Epidermal melanocyte (primary cell): Measurements from ENCODE around the gene ICE2.

Experiments used
- DNase-seq: peaks from one replicate; pipeline ENCODE4 v3.0.0; 2011; ENCODE audit warnings: low spot score; ENCODE audit not compliant: insufficient read length

Gene ICE2

GRCh38 chr15:60390231-60390630 lies 88.7 kb downstream of the ICE2 start:
- no peak for DNase-seq

GRCh38 chr15:60389261-60390077 lies 89.5 kb downstream of the ICE2 start:
- DNase-seq = no peak

DNA sequence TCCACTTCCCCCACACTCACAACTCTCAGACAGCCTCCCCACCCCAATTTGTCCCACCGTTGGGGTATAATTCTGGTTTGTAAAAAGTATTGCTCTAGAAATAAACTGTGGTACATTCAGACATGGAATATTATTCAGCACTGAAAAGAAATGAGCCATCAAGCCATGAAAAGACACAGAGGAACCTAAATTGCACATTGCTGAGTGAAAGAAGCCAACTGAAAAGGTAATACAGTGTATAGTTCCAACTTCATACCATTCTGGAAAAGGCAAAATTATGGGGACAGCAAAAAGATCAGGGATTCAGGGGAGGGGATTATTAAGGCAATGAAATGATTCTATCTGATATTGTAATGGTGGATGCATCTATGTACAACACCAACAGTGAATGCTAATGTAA lies 91.6 kb downstream of the ICE2 start:
- DNase-seq = no peak

- DNase-seq = no peak
Observed at GRCh38 chr15:60386615-60387014, 92.3 kb downstream of the ICE2 start.

DNA sequence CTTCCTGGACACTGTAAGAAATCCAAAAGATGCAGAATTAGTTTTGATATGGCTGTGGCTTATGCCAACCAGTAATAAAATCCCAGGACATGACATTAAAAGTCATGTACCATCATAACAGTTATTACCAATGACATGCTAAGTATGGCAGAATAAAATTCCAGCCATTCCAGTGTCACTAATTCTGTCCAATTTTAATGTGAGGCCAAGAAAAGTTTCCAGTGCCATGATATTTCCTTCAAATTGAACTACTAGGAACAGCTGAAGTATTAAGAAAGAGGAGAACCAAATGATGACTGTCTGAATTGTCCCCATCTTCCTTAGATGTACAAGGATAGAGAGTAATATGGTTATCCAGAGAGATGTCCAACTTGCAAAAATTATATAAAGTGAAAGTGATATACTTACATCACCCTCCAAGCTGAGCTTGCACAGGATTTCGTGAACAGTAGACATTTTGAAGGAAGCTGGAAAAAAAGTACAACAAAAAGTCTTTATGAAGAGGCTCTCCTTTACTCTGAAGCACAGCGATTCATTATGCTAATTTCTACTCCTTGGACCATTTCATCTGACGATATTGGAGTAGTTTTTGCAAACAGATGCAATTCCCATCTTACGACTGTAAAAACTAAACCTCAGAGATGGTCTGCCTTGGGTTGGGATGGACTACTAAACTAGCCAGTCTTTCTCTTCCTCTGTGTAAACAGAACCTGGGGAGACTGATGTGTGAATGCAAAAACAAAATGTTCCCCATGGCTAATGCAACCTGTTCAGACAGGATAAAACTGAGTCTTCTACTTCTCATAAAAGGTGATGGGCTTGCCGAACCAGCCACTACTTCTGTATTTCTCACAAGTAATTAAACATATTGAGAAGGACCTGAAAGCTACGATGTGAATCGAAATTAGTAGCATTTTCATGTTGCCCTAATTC lies 93.1 kb downstream of the ICE2 start:
- no peak for DNase-seq

DNA sequence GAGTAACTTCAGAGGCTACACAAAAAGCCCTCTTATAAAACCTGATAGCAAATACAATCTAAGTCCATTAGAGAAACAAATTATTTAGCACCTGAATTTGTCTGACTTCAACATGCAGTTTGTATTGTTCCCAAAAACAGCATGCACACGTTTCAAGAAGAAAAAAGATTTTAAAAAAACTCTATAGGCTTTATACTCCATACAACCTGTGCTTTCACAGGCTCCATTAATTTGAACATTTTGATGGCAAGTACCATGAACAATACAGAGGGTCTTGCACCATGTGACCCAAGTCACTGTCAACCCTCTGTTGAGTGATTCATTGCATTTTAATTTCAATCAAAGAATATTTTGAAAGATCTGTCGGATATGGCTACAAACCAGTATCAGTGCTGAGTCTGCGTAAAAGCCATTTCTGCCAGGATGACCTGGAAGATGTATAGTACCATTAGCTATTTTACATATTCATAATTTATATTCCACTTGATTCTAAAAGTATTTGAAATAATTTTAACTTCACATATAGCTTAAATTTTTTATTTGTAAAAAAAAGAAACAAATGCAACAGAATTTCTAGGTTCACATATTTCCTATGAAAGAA lies 94.3 kb downstream of the ICE2 start:
- no peak for DNase-seq

GRCh38 chr15:60384053-60384452 lies 94.9 kb downstream of the ICE2 start:
- DNase-seq = no peak

DNA sequence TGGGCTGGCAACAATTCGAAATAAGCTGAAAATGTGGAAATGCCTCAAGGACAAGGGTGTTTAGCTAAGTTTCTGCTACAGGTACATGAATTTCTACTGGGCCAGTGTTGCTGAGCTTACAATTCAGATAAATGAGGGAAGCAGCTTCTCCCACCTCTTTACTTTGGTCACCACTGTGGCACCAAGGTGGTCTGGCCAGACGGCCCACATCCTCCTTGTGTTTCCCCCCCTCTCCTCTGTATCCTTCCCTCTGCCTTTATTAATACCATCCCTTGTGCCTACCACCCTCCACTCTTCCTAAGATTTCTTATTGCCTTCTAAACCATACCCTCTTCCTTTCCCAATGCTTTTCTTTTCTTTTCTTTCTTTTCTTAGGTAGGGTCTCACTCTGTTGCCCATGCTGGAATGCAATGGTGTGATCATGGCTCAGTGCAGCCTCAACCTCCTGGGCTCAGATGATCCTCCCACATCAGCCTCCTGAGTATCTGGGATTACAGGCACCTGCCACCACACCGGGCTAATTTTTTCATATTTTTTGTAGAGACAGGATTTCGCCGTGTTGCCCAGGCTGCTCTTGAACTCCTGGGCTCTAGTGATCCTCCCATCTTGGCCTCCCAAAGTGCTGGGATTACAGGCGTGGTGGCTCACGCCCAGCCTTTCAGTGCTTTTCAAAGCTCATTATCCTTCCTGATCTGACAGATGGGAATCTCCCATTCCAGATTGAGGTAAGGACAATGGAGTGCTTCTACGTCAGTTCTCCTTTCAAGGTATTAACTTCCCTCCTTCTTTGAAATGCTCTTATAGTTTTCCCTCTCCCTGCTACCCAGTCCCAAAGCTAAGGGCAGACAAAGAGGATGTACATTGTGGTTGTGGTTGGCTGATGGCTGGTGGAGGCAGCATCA lies 95.9 kb downstream of the ICE2 start:
- no peak for DNase-seq

DNA sequence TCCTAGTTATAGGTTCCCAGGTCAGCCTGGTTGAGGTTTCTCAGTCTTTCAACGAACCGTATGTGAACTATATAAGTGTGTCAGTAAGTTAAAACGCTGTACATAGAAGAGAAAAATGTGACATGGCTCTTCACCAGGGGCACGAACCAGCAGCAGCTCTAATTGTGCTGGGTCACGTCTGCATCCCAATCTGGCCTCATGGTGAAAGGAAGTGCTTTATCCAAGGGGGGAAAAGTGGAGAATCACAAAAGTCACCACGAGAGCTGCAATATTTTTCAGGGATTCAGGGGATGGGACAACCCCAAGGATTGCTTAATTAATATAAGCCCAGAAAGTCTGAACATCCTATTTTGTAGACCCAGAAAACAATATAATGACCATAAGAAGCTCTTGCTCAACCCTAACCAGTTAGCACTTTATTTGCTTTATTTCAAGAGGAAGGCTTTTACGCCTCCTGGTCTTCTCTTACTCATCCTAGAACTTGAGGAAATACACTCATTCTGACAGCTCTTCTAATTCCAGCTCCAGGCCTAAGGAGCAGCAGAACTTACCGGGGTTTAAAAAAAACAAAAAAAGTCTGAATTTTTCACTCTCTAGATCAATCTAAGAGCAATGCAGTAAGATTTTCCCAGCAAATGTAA lies 97.7 kb downstream of the ICE2 start:
- DNase-seq = no peak

GRCh38 chr15:60379525-60380274 lies 99.2 kb downstream of the ICE2 start:
- peak; percentile 73 for DNase-seq

DNA sequence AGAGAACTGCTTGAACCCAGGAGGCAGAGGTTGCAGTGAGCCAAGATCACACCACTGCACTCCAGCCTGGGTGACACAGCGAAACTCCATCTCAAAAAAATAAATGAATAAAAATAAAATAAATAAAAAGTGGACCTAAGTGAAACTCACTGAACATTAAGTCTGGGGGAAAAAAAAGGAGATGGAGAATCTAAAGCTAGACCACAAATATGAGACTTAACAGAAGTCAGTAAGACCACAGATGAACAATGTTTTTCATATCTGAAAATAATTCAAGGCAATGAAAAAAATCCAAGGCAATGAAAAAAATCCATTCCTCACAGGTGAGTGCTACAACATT lies 99.8 kb downstream of the ICE2 start:
- no peak for DNase-seq

GRCh38 chr15:60376677-60377095 lies 102.3 kb downstream of the ICE2 start:
- DNase-seq = no peak

GRCh38 chr15:60375306-60375705 lies 103.6 kb downstream of the ICE2 start:
- DNase-seq = no peak

- no peak for DNase-seq
Observed at GRCh38 chr15:60374628-60375081, 104.3 kb downstream of the ICE2 start.

DNA sequence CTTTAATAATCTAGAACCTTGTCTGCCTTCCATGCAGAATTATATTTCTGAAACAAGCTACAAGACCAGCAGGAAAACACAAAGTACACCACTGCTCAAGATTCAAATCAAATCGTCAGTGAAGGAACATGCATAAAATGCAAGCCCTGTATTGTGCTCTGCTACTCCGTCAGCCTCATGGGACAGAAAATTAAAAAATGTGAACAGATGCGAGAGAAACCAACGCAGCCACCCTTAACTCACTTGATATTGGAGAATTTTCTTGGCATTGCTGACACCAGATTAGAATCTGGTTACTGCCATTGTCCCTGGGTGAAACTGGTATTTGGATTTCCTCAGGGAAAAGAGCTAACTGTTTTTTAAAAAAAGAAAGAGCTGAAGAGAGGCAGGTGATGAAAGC lies 104.7 kb downstream of the ICE2 start:
- no peak for DNase-seq

GRCh38 chr15:60373745-60374144 lies 105.2 kb downstream of the ICE2 start:
- DNase-seq = no peak

GRCh38 chr15:60373327-60373726 lies 105.6 kb downstream of the ICE2 start:
- DNase-seq = no peak

- DNase-seq = no peak
Observed at GRCh38 chr15:60372756-60373155, 106.2 kb downstream of the ICE2 start.

DNA sequence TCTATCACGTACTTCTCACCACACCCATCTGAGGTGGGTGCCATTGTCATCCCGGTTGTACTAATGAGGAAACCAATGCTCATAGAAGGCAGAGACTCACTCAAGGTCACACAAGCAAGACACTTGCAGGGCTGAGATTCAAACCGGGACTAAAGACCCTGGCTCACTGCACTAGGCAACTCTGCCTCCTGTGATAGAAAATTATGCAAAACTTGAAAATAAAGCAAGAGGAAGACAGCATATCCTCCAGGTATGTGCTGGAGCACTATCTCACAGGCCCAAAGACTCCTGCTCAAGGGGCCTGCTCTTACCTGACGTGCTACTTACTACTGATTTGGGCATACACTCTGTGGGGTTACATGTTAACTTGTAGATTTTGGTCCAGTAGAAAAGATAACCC lies 106.7 kb downstream of the ICE2 start:
- DNase-seq = no peak
